GM12872 (cell line): ENCODE data around the gene IWS1.

Experiments
- CTCF ChIP-seq: IDR thresholded peaks from 3 replicates; pipeline ENCODE4 v1.5.1; 2011; ENCODE audit warnings: low read depth, mild to moderate bottlenecking, low read length, moderate library complexity; ENCODE audit not compliant: insufficient read depth

IWS1 gene

GRCh38 chr2:127510073-127510472, 16.2 kb downstream of the IWS1 start:
- TF ChIP-seq CTCF: no peak

DNA sequence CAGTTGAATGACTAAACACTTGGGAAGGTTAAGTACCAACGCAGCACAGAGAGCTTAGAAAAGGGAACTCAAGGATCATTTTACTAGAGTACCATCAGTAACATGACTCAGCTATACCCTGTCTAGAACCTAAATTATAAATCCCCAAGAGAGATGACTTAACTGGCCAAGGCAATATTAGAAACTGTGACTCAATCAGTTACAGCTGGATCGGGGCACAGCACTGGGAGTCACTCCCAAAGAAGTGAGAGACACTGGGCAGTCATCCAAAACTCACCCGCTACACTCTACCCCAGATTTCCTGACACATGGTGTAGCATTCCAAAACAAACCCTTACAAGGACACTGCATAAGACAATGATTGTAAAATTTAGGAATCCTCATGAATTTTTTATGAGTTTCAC, 17.7 kb downstream of the IWS1 start:
- TF ChIP-seq CTCF: no peak

DNA sequence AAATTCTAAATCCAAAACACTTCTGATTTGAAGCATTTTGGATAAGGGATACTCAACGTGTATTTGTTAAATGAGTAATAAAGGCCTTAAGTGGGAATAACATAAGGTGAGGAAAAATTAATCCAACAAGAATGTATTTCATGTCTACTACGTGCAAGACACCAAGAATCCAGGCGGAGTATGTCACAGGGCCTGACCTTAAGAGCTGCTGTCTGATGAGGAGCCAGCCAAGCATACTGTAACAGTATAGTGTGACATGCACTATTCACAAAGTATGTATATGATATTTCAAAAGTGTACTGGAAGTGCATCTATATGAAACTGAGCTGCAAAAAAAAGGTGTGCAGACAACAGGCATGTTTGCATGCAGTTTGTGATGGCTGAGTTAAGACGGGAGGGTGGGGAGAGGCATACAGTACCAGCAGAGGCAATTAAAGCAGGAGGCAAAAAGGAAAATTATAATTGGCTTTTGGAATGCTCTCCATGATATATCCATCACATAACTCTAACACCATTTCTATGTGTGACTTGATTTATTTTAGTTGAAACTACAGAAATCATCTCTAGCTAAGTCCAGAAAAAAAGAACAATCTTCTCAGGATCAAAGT, 18.2 kb downstream of the IWS1 start:
- TF ChIP-seq CTCF: no peak

DNA sequence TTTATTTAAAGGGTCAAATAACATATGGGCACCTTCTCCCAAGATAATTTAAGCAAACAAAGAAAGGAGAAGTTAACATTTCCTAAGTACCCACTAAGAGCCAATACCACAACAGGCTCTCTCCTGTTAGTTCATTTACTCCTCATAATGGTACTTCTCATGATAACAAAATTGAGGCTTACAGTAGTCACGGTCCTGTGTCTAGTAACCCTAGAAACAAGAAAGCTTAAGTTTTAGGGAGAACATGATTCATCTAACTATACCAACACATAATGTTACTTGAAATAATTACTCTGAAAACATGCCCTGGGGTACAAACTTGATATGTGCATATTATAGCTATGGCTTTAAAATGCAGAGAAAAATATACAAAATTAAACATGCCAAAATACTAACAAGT, 19.8 kb downstream of the IWS1 start:
- no peak for TF ChIP-seq CTCF

GRCh38 chr2:127504552-127505430, 21.5 kb downstream of the IWS1 start:
- no peak for TF ChIP-seq CTCF

GRCh38 chr2:127503491-127503890, 22.8 kb downstream of the IWS1 start:
- no peak for TF ChIP-seq CTCF

DNA sequence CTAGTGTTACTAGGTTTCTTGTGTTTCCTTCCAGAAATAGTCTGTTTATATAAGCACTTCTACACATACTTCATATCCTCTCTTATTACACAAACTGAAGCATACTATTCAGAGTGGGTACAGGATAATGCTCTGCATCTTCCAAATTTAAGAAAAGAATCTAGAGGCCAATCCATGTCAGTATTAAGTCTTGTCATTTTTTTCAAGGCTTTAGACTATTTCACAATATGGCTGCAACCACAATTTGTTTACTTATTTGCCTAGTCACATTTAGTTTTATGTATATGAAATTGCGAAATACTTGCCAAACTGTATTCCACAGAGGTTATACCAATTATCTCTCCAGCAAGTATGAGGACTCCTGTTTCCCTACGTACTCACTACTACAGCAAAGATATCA, 27.9 kb downstream of the IWS1 start:
- TF ChIP-seq CTCF: no peak
